Keratinocyte (primary cell): ENCODE results near the gene MIA2. TPM values are rescaled to one million over a fixed set of nuclear protein-coding genes. Genes with fewer than 3 reads are reported as not detected.
"Not testable (repeated sequence)": the region's sequence is repeated elsewhere in the genome, so short reads cannot be mapped to it uniquely, and the experiment has no call there.

Experiments
- DNase-seq: peaks from one replicate; pipeline ENCODE4 v3.0.0-alpha.2; 2011; ENCODE audit warnings: low read depth, missing footprints, low spot score
- FAIRE-seq: peaks from 2 replicates; lab custom pipeline; 2011; peaks lifted over from hg19 to GRCh38; lab: Jason Lieb, UNC
- H2AFZ ChIP-seq: 2 replicates; pipeline ENCODE4 v1.6.0; 2012; ENCODE audit warnings: low read length, control low read depth, inconsistent platforms; ENCODE audit not compliant: control insufficient read depth
- H3K27ac ChIP-seq: 2 replicates; pipeline ENCODE4 v1.5.1; 2011; ENCODE audit warnings: low read length; ENCODE audit not compliant: control insufficient read depth, insufficient read depth
- H3K27me3 ChIP-seq: 3 replicates; pipeline ENCODE4 v1.6.0; 2011; ENCODE audit warnings: low read length; ENCODE audit not compliant: control insufficient read depth, insufficient read depth; ENCODE audit errors: extremely low read depth
- H3K36me3 ChIP-seq, 2 experiments: 2 replicates in 1 of 2; 3 replicates in 1 of 2; pipeline ENCODE4 v1.5.1; 2011; ENCODE audit warnings: low read length in 2 of 2, mild to moderate bottlenecking in 1 of 2; ENCODE audit not compliant: control insufficient read depth in 2 of 2, insufficient read depth in 2 of 2; ENCODE audit errors: extremely low read depth in 1 of 2
- H3K4me1 ChIP-seq: 3 replicates; pipeline ENCODE4 v1.5.1; 2011; ENCODE audit warnings: low read length; ENCODE audit not compliant: control insufficient read depth, insufficient read depth; ENCODE audit errors: extremely low read depth
- H3K4me2 ChIP-seq: 3 replicates; pipeline ENCODE4 v1.6.0; 2011; ENCODE audit warnings: low read depth, low read length; ENCODE audit not compliant: control insufficient read depth, insufficient read depth; ENCODE audit errors: extremely low read depth
- H3K4me3 ChIP-seq, 3 experiments: fragments of 200-600 bp in 1 of 3; sonication (generic) in 1 of 3; 2 replicates in 2 of 3; 3 replicates in 1 of 3; pipeline ENCODE4 v1.5.1; 2011 to 2016; ENCODE audit warnings: low read length in 3 of 3, mild to moderate bottlenecking in 3 of 3, control low read depth in 2 of 3, inconsistent platforms in 1 of 3, low read depth in 1 of 3, mixed read lengths in 1 of 3, mixed run types in 1 of 3, moderate library complexity in 1 of 3; ENCODE audit not compliant: control insufficient read depth in 2 of 3, insufficient read depth in 2 of 3; ENCODE audit errors: extremely low read depth in 1 of 3
- H3K79me2 ChIP-seq: 2 replicates; pipeline ENCODE4 v1.6.0; 2012; ENCODE audit warnings: low read length; ENCODE audit not compliant: control insufficient read depth, insufficient read depth
- H3K9ac ChIP-seq: 3 replicates; pipeline ENCODE4 v1.6.0; 2011; ENCODE audit warnings: low read length; ENCODE audit not compliant: control insufficient read depth, insufficient read depth; ENCODE audit errors: extremely low read depth
- H3K9me1 ChIP-seq: 3 replicates; pipeline ENCODE4 v1.6.0; 2011; ENCODE audit warnings: low read length; ENCODE audit not compliant: control insufficient read depth, insufficient read depth; ENCODE audit errors: extremely low read depth
- H3K9me3 ChIP-seq: 2 replicates; pipeline ENCODE4 v1.5.1; 2012; ENCODE audit warnings: low read depth, low read length; ENCODE audit not compliant: control insufficient read depth
- H4K20me1 ChIP-seq: 3 replicates; pipeline ENCODE4 v1.6.0; 2011; ENCODE audit warnings: low read length; ENCODE audit not compliant: control insufficient read depth, insufficient read depth; ENCODE audit errors: extremely low read depth
- CTCF ChIP-seq, 3 experiments: IDR thresholded peaks in 1 of 3; conservative IDR thresholded peaks in 1 of 3; optimal IDR thresholded peaks in 1 of 3; 2 replicates in 2 of 3; 3 replicates in 1 of 3; pipeline versions ENCODE3 to v1.5.1; 2011; ENCODE audit warnings: low read length in 3 of 3, mild to moderate bottlenecking in 3 of 3, moderate library complexity in 2 of 3, control low read depth in 1 of 3, inconsistent platforms in 1 of 3; ENCODE audit not compliant: insufficient read depth in 2 of 3; ENCODE audit errors: extremely low read depth in 1 of 3
- EZH2 ChIP-seq: IDR thresholded peaks from one replicate; pipeline ENCODE4 v1.6.1; 2012; ENCODE audit warnings: inconsistent platforms, mild to moderate bottlenecking, low read length, moderate library complexity
- dilution Hi-C: fragments of 300-500 bp; cut with MboI; formaldehyde crosslinking; loops from one replicate; pipeline ENCODE4 v1.7.0; 2020; ENCODE audit warnings: low sequenced_read_pairs; ENCODE audit not compliant: extremely low pct_ligation_motif_present
- polyA plus RNA-seq, 5 experiments: library from polyadenylated mRNA; depleted of rRNA in 3 of 5; stranded (reverse) in 3 of 5; stranded (forward) in 1 of 5; unstranded in 1 of 5; fragments of >200 nt; gene quantifications; 1 replicate in 1 of 5; 2 replicates in 3 of 5; 3 replicates in 1 of 5; pipeline versions ENCODE4 v1.2.1 to v1.2.3, GENCODE V29; 2011 to 2012; ENCODE audit warnings: missing spikeins in 2 of 5, low read depth in 1 of 5, low replicate concordance in 1 of 5

The MIA2 gene
- polyA plus RNA-seq, 1 donor (not counting 4 experiments of a cell fraction or from before 2014, with no cell fraction given): 21.9 TPM

GRCh38 chr14:39293629-39294028 is 59.9 kb downstream of the MIA2 start:
- Histone ChIP-seq H3K9me3 (no peaks in the 10 kb centered on the region), H3K27ac (no peak overlapping the region), H2AFZ (no peak overlapping the region), H3K4me2 (no peak overlapping the region), H3K9ac (no peak overlapping the region), H3K79me2 (no peaks in the 10 kb centered on the region), H3K27me3 (no peaks in the 10 kb centered on the region), H3K36me3 (peaks cover 3 to 18% of the 10 kb centered on the region in 2 experiments), H3K4me1 (no peaks in the 10 kb centered on the region), H4K20me1 (no peaks in the 10 kb centered on the region), H3K4me3 (no peak overlapping the region), H3K9me1 (no peaks in the 10 kb centered on the region)
- TF ChIP-seq EZH2: no peak
- no peak for TF ChIP-seq CTCF (optimal IDR thresholded peaks at IDR 0.05 in 1 of 3, IDR thresholded peaks at IDR 0.05 in 1 of 3, conservative IDR thresholded peaks at IDR 0.05 in 1 of 3; ENCODE audit: extremely low read depth in 1 of 3, insufficient read depth in 2 of 3, low read length in 3 of 3)
- FAIRE-seq (no peak), DNase-seq (no peak)
- dilution Hi-C loops: no loop called here

GRCh38 chr14:39300389-39300788 is 66.7 kb downstream of the MIA2 start:
- H3K27me3 ChIP-seq, H3K9me3 ChIP-seq, H3K79me2 ChIP-seq, H3K36me3 ChIP-seq, H3K9me1 ChIP-seq, FAIRE-seq, DNase-seq, H3K4me2 ChIP-seq, dilution Hi-C loops, H2AFZ ChIP-seq, H3K9ac ChIP-seq, H3K27ac ChIP-seq, H4K20me1 ChIP-seq, H3K4me3 ChIP-seq, H3K4me1 ChIP-seq: not testable (repeated sequence)

- H3K9me1 ChIP-seq: no peaks in the 10 kb centered on the region
- no peaks in the 10 kb centered on the region for H3K9me3 ChIP-seq
- H3K79me2 ChIP-seq: no peaks in the 10 kb centered on the region
- no peak for DNase-seq
- no peak for TF ChIP-seq CTCF (optimal IDR thresholded peaks at IDR 0.05 in 1 of 3, IDR thresholded peaks at IDR 0.05 in 1 of 3, conservative IDR thresholded peaks at IDR 0.05 in 1 of 3; ENCODE audit: extremely low read depth in 1 of 3, insufficient read depth in 2 of 3, low read length in 3 of 3)
- H3K4me3 ChIP-seq: no peak overlapping the region
- no peaks in the 10 kb centered on the region for H3K4me1 ChIP-seq
- no peaks in the 10 kb centered on the region for H3K27me3 ChIP-seq
- dilution Hi-C loops: no loop called here
- H3K27ac ChIP-seq: no peak overlapping the region
- no peak overlapping the region for H3K4me2 ChIP-seq
- no peak overlapping the region for H2AFZ ChIP-seq
- no peaks in the 10 kb centered on the region for H4K20me1 ChIP-seq
- peak; percentile 39 for FAIRE-seq
- no peak overlapping the region for H3K9ac ChIP-seq
- peaks cover 0 to 8% of the 10 kb centered on the region in 2 experiments for H3K36me3 ChIP-seq
These were observed 68.6 kb downstream of the MIA2 start for GRCh38 chr14:39302124-39302810.
